Mucosa of stomach (tissue), 1 donor: Measurements from ENCODE around the gene DDX54.

Experiments
- H3K27me3 ChIP-seq: one replicate; pipeline ENCODE4 v1.7.0; 2013; ENCODE audit warnings: mild to moderate bottlenecking, low read length; ENCODE audit not compliant: control insufficient read depth, insufficient read depth
- H3K36me3 ChIP-seq: one replicate; pipeline ENCODE4 v1.7.0; 2013; ENCODE audit warnings: low read length; ENCODE audit not compliant: control insufficient read depth, insufficient read depth
- H3K4me1 ChIP-seq: one replicate; pipeline ENCODE4 v1.7.0; 2013; ENCODE audit warnings: mild to moderate bottlenecking, low read length; ENCODE audit not compliant: control insufficient read depth, insufficient read depth
- H3K4me3 ChIP-seq: one replicate; pipeline ENCODE4 v1.7.0; 2013; ENCODE audit warnings: low read length
- H3K9ac ChIP-seq: one replicate; pipeline ENCODE4 v1.7.0; 2013; ENCODE audit warnings: mild to moderate bottlenecking, low read length, moderate library complexity
- H3K9me3 ChIP-seq: one replicate; pipeline ENCODE4 v1.7.0; 2013; ENCODE audit warnings: mild to moderate bottlenecking, low read length, moderate library complexity; ENCODE audit not compliant: control insufficient read depth
- donor health status: Pancreatic carcinoma.

The DDX54 gene

GRCh38 chr12:113226696-113227568, 41.7 kb upstream of the DDX54 start:
- Histone ChIP-seq H3K4me1 (peaks cover 41% of the 10 kb centered on the region), H3K27me3 (no peaks in the 10 kb centered on the region), H3K4me3 (no peak overlapping the region), H3K9me3 (no peaks in the 10 kb centered on the region), H3K9ac (no peak overlapping the region), H3K36me3 (peaks cover 6% of the 10 kb centered on the region)

- H3K4me3 ChIP-seq: no peak overlapping the region
- H3K9ac ChIP-seq: no peak overlapping the region
- H3K9me3 ChIP-seq: no peaks in the 10 kb centered on the region
- H3K27me3 ChIP-seq: no peaks in the 10 kb centered on the region
- peaks cover 36% of the 10 kb centered on the region for H3K4me1 ChIP-seq
- no peaks in the 10 kb centered on the region for H3K36me3 ChIP-seq
Measured at GRCh38 chr12:113224955-113225354, 39.7 kb upstream of the DDX54 start.

DNA sequence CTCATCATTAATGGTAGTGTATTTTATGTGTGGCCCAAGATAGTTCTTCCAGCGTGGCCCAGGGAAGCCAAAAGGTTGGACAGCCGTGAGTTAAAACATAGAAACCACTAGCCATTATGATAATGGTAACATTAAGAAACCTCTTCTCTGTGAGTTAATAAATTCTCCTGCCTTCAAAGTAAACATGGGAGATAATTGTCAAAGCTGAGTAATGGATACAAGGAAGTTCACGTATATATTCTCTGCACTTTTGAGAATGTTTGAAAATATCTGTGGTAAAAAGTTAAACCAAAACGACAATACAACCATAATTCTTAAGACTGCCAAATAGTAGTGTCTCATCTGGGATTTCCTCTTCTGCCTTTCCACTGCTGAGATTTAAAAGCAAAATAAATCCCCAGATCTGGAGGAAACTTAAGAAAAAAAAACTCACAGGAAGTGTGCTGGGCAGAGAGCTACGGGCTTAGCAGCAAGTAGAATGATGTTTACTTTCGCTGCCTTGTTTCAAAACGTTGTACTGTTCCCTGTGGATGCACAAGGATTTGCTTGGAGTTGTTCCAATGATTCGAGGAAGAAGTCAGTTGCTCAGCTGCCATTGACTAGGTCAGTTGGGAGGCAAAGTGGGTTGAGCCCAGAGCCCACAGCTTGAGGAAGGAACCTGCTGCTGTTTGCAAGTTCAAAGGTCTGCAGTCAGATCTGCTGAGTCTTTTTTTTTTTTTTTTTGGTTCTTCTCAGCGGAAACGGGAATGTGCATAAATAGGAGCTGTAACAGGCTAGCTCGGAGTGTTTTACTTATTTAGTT, 37.7 kb upstream of the DDX54 start:
- H3K9me3 ChIP-seq: no peaks in the 10 kb centered on the region
- H3K9ac ChIP-seq: peak overlapping the region; percentile 94
- no peaks in the 10 kb centered on the region for H3K36me3 ChIP-seq
- H3K4me1 ChIP-seq: peaks cover 31% of the 10 kb centered on the region
- H3K4me3 ChIP-seq: no peak overlapping the region
- H3K27me3 ChIP-seq: no peaks in the 10 kb centered on the region

- no peaks in the 10 kb centered on the region for H3K9me3 ChIP-seq
Measured at GRCh38 chr12:113221997-113222729, 36.9 kb upstream of the DDX54 start.

GRCh38 chr12:113221181-113221996, 36.1 kb upstream of the DDX54 start, which contains the start of gene TPCN1:
TSS of gene TPCN1 (plus strand) at chr12:113221464. CDS start at chr12:113226853, 5,389 bp downstream.
- Histone ChIP-seq H3K9ac (peak within 1 kb of the TSS; percentile 94), H3K36me3 (no peaks in the 10 kb centered on the region), H3K9me3 (no peaks in the 10 kb centered on the region), H3K4me1 (peaks cover 24% of the 10 kb centered on the region), H3K27me3 (no peaks in the 10 kb centered on the region), H3K4me3 (peak within 1 kb of the TSS; percentile 86)

More at GRCh38 chr12:113221997-113222729, 36.9 kb upstream of the DDX54 start:
- Histone ChIP-seq H3K36me3 (no peaks in the 10 kb centered on the region), H3K4me3 (peak overlapping the region; percentile 86), H3K9ac (peak overlapping the region; percentile 94), H3K4me1 (peaks cover 24% of the 10 kb centered on the region), H3K27me3 (no peaks in the 10 kb centered on the region)

DNA sequence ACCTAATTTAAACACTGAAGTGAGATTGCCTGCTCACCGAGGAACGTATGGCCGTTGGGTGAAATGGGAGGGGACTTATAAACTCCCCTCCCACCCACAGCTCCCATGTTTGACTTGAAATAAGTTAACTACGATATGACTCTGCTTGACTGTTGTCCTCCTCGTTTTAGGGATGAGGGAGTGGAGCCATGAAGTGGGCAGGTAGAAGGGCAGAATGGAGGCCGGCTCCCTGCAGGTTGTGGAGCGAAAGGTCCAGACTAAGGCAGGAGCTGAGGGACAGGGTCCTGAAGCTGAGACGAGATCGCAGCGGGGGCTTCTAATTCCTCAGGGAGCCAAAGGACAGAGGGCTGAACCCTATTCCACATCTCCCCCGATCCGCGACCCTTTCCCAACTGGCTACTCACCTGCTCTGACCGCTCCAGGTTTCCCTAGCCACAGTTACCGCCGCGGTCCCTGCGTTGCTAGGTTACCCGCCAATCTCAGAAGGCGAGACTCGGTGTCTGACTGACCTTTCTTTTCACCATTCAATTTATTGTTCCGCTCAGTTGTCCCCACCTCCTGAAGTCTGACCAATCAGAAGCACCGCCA, 35.4 kb upstream of the DDX54 start:
- Histone ChIP-seq H3K9me3 (no peaks in the 10 kb centered on the region), H3K4me1 (peaks cover 24% of the 10 kb centered on the region), H3K27me3 (no peaks in the 10 kb centered on the region), H3K4me3 (peak overlapping the region; percentile 37), H3K36me3 (no peaks in the 10 kb centered on the region), H3K9ac (peak overlapping the region; percentile 38)

DNA sequence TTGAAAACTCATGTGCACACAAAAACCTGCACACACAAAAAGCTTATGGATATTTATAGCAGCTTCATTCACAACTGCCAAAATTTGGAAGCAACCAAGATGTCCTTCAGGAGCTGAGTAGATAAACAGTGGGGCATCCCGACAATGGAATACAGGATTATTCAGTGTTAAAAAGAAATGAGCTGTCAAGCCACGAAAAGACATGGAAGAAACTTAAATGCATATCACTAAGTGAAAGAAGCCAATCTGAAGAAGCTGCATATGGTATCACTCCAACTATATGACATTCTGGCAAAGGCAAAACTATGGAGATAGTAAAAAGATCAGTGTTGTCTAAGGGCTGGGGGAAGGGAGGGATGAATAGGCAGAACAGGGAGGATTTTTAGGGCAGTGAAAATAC, 30.7 kb upstream of the DDX54 start:
- no peaks in the 10 kb centered on the region for H3K9me3 ChIP-seq
- no peaks in the 10 kb centered on the region for H3K27me3 ChIP-seq
- H3K9ac ChIP-seq: no peak overlapping the region
- H3K36me3 ChIP-seq: no peaks in the 10 kb centered on the region
- peaks cover 4% of the 10 kb centered on the region for H3K4me1 ChIP-seq
- H3K4me3 ChIP-seq: no peak overlapping the region

- H3K4me3 ChIP-seq: no peak overlapping the region
- no peaks in the 10 kb centered on the region for H3K9me3 ChIP-seq
- H3K4me1 ChIP-seq: no peaks in the 10 kb centered on the region
- no peaks in the 10 kb centered on the region for H3K27me3 ChIP-seq
- no peaks in the 10 kb centered on the region for H3K36me3 ChIP-seq
- no peak overlapping the region for H3K9ac ChIP-seq
Measured at GRCh38 chr12:113214895-113215400, 29.7 kb upstream of the DDX54 start.

DNA sequence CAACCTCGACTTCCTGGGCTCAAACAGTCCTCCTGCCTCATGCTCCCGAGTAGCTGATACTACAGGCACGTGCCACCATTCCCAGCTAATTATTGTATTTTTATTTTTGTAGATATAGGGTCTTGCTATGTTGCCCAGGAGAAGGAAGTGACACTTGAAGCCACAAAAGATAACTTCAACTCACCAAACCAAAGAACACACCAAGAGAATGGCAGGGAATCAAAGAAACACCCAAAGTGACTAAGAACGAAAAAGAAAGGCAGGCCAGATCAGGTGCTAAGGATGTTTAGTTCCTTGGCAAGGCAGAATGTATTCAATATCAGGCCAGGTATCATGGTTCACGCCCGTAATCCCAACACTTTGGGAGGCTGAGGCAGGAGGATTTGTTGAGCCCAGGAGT, 25.9 kb upstream of the DDX54 start:
- Histone ChIP-seq H3K36me3 (no peaks in the 10 kb centered on the region), H3K4me1 (no peaks in the 10 kb centered on the region), H3K27me3 (no peaks in the 10 kb centered on the region), H3K4me3 (no peak overlapping the region), H3K9me3 (no peaks in the 10 kb centered on the region), H3K9ac (no peak overlapping the region)

- Histone ChIP-seq H3K4me3 (no peak overlapping the region), H3K4me1 (no peaks in the 10 kb centered on the region), H3K36me3 (no peaks in the 10 kb centered on the region), H3K9me3 (no peaks in the 10 kb centered on the region), H3K27me3 (no peaks in the 10 kb centered on the region), H3K9ac (no peak overlapping the region)
Measured at GRCh38 chr12:113208041-113208934, 23.0 kb upstream of the DDX54 start.
